Endometrium (tissue), 2 donors: ENCODE results near the gene DEUP1.
"Not testable (repeated sequence)": the region's sequence is repeated elsewhere in the genome, so short reads cannot be mapped to it uniquely, and the experiment has no call there.

Experiments used
- FAIRE-seq: peaks from 2 replicates; lab custom pipeline; 2012; peaks lifted over from hg19 to GRCh38; lab: Jason Lieb, UNC
- donor health status: control.
- donor health status: control.

DEUP1 gene

GRCh38 chr11:93361435-93361834 is 30.9 kb downstream of the DEUP1 start:
- FAIRE-seq: no peak

GRCh38 chr11:93368022-93368421 is 37.5 kb downstream of the DEUP1 start:
- no peak for FAIRE-seq

GRCh38 chr11:93370260-93370659 is 39.7 kb downstream of the DEUP1 start:
- no peak for FAIRE-seq

GRCh38 chr11:93389737-93390136 is 59.2 kb downstream of the DEUP1 start:
- no peak for FAIRE-seq

- no peak for FAIRE-seq
Observed at GRCh38 chr11:93392867-93393266, 62.3 kb downstream of the DEUP1 start.

- FAIRE-seq: no peak
Observed at GRCh38 chr11:93393386-93393785, 62.8 kb downstream of the DEUP1 start.

- FAIRE-seq: no peak
Observed at GRCh38 chr11:93394488-93394887, 63.9 kb downstream of the DEUP1 start.

- FAIRE-seq: no peak
Observed at GRCh38 chr11:93396316-93396715, 65.8 kb downstream of the DEUP1 start.

- no peak for FAIRE-seq
Observed at GRCh38 chr11:93403930-93404329, 73.4 kb downstream of the DEUP1 start.

- FAIRE-seq: no peak
Observed at GRCh38 chr11:93407777-93408401, 77.3 kb downstream of the DEUP1 start.

GRCh38 chr11:93410441-93410840 is 79.9 kb downstream of the DEUP1 start:
- no peak for FAIRE-seq

- no peak for FAIRE-seq
Observed at GRCh38 chr11:93411705-93412104, 81.2 kb downstream of the DEUP1 start.

GRCh38 chr11:93432247-93432646 is 101.7 kb downstream of the DEUP1 start:
- no peak for FAIRE-seq

GRCh38 chr11:93443232-93443631 is 112.7 kb downstream of the DEUP1 start:
- FAIRE-seq: not testable (repeated sequence)

GRCh38 chr11:93444617-93445073 is 114.1 kb downstream of the DEUP1 start:
- no peak for FAIRE-seq

GRCh38 chr11:93458286-93458685 is 127.7 kb downstream of the DEUP1 start:
- no peak for FAIRE-seq

- FAIRE-seq: not testable (repeated sequence)
Observed at GRCh38 chr11:93463666-93464065, 133.1 kb downstream of the DEUP1 start.

- FAIRE-seq: no peak
Observed at GRCh38 chr11:93464927-93465540, 134.5 kb downstream of the DEUP1 start.

GRCh38 chr11:93467054-93467453 is 136.5 kb downstream of the DEUP1 start:
- FAIRE-seq: no peak

- no peak for FAIRE-seq
Observed at GRCh38 chr11:93468290-93468689, 137.7 kb downstream of the DEUP1 start.

GRCh38 chr11:93474123-93474522 is 143.6 kb downstream of the DEUP1 start:
- FAIRE-seq: no peak

- no peak for FAIRE-seq
Observed at GRCh38 chr11:93476796-93477195, 146.3 kb downstream of the DEUP1 start.

GRCh38 chr11:93477684-93478234 is 147.2 kb downstream of the DEUP1 start:
- FAIRE-seq: no peak

- FAIRE-seq: no peak
Observed at GRCh38 chr11:93478841-93479240, 148.3 kb downstream of the DEUP1 start.
